Activated naive CD8-positive, alpha-beta T cell treated with anti-CD3 and anti-CD28 coated beads, Interleukin-2, amount 10 ng/mL, durations not matched to agents 7 days and 5 days (primary cell): Measurements from ENCODE around the gene CCND1. TPM values are rescaled to one million over a fixed set of nuclear protein-coding genes. Genes with fewer than 3 reads are reported as not detected.
"Not testable (repeated sequence)": the region's sequence is repeated elsewhere in the genome, so short reads cannot be mapped to it uniquely, and the experiment has no call there.

Experiments used
- ATAC-seq: fragments of 150-1000 bp; cut with Tn5 transposase; one replicate; pipeline ENCODE4 v1.10.0; 2021; ENCODE audit warnings: low read depth, moderate library complexity
- POLR2A ChIA-PET: fragments of 350-600 bp; sonication (Branson Sonifier 250); formaldehyde crosslinking; loops from one replicate; lab custom pipeline; 2021; ENCODE audit warnings: antibody characterized with exemption; lab: Charles Lee
- DNase-seq: peaks from one replicate; pipeline ENCODE4 v3.0.0; 2021
- H3K27ac Mint-ChIP-seq: one replicate; pipeline ENCODE4 v1.8.0; 2022; ENCODE audit warnings: mild to moderate bottlenecking, mixed read lengths
- H3K27me3 Mint-ChIP-seq: one replicate; pipeline ENCODE4 v1.8.0; 2022; ENCODE audit warnings: mild to moderate bottlenecking, moderate library complexity, mixed read lengths
- H3K36me3 Mint-ChIP-seq: one replicate; pipeline ENCODE4 v1.8.0; 2021; ENCODE audit warnings: mild to moderate bottlenecking, mixed read lengths
- H3K4me1 Mint-ChIP-seq: one replicate; pipeline ENCODE4 v1.8.0; 2021; ENCODE audit warnings: mixed read lengths
- H3K4me3 Mint-ChIP-seq: one replicate; pipeline ENCODE4 v1.8.0; 2022; ENCODE audit warnings: mild to moderate bottlenecking, moderate library complexity, mixed read lengths
- H3K9me3 Mint-ChIP-seq: one replicate; pipeline ENCODE4 v1.8.0; 2021; ENCODE audit warnings: mixed read lengths
- total RNA-seq, 2 experiments: library from RNA; stranded (reverse); gene quantifications; one replicate each; pipeline ENCODE4 v1.2.3, GENCODE V29; 2021

The CCND1 gene
- total RNA-seq, 2 experiments from 2014 or later = 0.78 to 0.96 TPM

DNA sequence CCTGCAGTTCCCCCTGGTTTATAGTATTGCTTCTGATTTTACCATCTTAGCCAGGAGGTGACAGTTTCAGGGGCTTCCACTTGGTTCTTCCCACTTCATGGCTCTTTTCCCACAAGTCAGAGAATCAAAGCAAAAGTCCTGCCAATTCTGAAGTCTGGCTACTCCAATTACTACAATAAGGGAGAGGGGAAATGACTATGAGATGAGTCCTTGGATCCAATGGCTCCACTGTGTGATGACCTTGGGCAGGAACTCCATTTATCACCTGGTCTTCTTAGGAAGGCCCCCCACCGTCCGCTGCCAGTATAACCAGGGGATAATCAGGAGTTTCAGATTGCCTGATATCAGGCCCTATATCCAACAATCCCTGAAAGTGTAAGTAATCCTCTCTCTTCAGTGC, 31.6 kb upstream of the CCND1 start:
- Mint-ChIP-seq H3K27me3 (peaks cover 17% of the 10 kb centered on the region), H3K27ac (no peak overlapping the region)

GRCh38 chr11:69611548-69612526, 29.1 kb upstream of the CCND1 start:
- POLR2A ChIA-PET = no interaction called here
- H3K4me3 Mint-ChIP-seq = no peak overlapping the region
- H3K27ac Mint-ChIP-seq = no peak overlapping the region
- H3K36me3 Mint-ChIP-seq = no peaks in the 10 kb centered on the region
- no peaks in the 10 kb centered on the region for H3K4me1 Mint-ChIP-seq
- no peaks in the 10 kb centered on the region for H3K9me3 Mint-ChIP-seq
- DNase-seq (no peak), ATAC-seq (no peak)
- H3K27me3 Mint-ChIP-seq = peaks cover 15% of the 10 kb centered on the region

More for the DNA sequence above, 31.6 kb upstream of the CCND1 start:
- POLR2A ChIA-PET = no interaction called here
- Mint-ChIP-seq H3K36me3 (no peaks in the 10 kb centered on the region), H3K4me3 (no peak overlapping the region), H3K4me1 (no peaks in the 10 kb centered on the region), H3K9me3 (no peaks in the 10 kb centered on the region)
- no peak for DNase-seq
- ATAC-seq = no peak

DNA sequence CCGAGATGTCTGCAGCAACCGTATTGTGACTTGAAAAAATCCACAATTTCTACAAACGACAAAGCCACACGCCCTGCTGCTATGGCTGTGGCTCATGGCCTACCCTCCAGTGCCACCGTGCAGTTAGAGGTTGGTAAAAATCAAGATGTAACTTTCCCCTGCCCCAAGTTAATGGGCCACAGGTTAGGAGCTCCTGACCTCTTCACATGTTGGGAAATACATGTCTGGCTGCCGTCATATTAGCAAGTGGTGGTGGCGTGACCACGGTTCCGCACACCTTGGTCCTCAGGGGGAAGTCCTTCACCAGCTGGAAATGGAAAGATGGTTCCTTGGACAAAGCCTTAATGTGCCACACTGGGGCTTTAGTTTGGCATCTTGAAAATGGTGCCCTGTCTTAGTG, 27.4 kb upstream of the CCND1 start:
- POLR2A ChIA-PET = no interaction called here
- Mint-ChIP-seq H3K4me1 (no peaks in the 10 kb centered on the region), H3K36me3 (no peaks in the 10 kb centered on the region), H3K4me3 (no peak overlapping the region), H3K9me3 (no peaks in the 10 kb centered on the region), H3K27me3 (peaks cover 14% of the 10 kb centered on the region), H3K27ac (no peak overlapping the region)
- DNase-seq = no peak
- ATAC-seq = no peak

DNA sequence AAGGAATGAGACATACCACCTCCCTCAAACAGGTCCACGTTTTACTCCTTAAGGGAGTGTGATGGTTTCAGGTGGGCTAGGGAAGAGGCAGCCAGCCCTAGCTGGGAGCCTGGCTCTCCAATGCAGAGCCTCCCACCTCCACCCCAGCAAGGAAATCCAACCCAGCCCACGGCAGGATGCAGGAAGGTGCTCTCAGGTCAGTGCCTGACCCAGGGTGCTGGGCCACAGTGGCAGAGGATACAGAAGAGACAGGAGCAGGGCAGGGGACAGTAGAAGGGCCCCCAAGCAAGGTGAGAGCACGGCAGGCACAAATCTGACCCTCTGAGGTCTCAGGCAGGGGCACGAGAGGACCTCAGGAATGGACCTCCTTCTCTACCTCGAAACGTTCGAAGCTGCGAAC, 26.9 kb upstream of the CCND1 start:
- Mint-ChIP-seq H3K4me1 (no peaks in the 10 kb centered on the region), H3K36me3 (no peaks in the 10 kb centered on the region), H3K27me3 (peaks cover 14% of the 10 kb centered on the region), H3K27ac (no peak overlapping the region), H3K4me3 (no peak overlapping the region), H3K9me3 (no peaks in the 10 kb centered on the region)
- no peak for ATAC-seq
- no peak for DNase-seq
- POLR2A ChIA-PET = no interaction called here

DNA sequence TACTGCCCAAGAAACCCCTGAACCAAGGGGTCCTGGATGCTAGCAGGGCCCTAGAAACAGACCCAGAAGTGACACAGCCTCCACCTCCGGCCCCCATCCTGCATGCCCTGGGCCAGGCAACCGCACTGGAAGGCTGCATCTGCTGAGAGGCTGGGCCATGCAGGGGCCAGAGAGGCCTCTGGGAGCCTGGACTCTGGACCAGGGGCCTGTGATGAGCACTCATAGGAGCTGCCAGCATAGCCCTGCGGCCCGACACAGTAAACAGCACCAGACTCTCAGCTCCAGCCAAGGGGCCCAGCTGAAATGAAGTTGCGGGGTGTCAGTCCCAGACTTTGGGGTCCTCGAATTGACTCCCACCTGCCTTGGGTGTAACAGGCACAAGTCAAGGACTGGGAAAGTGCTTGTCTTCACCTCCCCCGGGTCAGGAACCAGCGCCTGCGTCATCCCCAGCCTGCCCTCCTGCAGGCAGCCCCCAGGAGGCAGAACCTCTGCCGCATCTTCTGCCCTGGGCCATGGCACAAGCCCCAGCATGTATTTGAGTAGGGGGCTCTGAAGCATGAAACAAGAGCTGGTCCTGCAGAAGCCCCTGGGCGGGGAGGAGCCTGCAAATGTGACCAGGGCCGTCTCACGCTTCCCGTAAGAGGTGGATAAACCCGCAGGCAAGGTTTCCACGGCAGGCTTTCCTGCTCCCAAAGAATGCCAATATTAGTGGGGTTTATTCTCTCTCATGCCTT, 25.2 kb upstream of the CCND1 start:
- Mint-ChIP-seq H3K4me3 (no peak overlapping the region), H3K27ac (no peak overlapping the region), H3K27me3 (peaks cover 5% of the 10 kb centered on the region), H3K4me1 (no peaks in the 10 kb centered on the region), H3K36me3 (no peaks in the 10 kb centered on the region), H3K9me3 (no peaks in the 10 kb centered on the region)
- ATAC-seq (no peak), DNase-seq (no peak)
- POLR2A ChIA-PET = no interaction called here

DNA sequence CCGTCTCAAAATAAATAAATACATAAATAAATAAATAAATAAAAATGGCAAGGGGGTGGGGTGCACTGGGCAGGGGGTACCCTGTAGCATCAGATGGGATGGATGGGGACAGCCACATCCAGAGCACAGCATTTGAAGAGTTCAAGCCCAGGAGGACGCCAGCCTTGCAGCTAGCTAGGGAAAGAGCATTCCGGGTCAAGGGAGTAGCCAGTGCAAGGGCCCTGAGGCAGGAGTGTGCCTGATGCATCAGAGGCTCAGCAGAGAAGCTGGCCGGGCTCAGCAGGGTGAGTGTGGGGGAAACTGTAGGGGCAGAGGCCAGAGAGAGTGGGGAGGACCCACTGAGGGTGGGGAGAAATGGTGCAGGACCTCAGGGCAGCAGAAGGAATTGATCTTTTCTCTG, 23.7 kb upstream of the CCND1 start:
- no peak overlapping the region for H3K27ac Mint-ChIP-seq
- peaks cover 8% of the 10 kb centered on the region for H3K27me3 Mint-ChIP-seq
- H3K4me3 Mint-ChIP-seq = no peak overlapping the region
- no peaks in the 10 kb centered on the region for H3K4me1 Mint-ChIP-seq
- no peak for DNase-seq
- no peaks in the 10 kb centered on the region for H3K36me3 Mint-ChIP-seq
- ATAC-seq = no peak
- POLR2A ChIA-PET = no interaction called here
- H3K9me3 Mint-ChIP-seq = no peaks in the 10 kb centered on the region

- Mint-ChIP-seq H3K27ac (no peak overlapping the region), H3K36me3 (no peaks in the 10 kb centered on the region), H3K27me3 (peaks cover 8% of the 10 kb centered on the region), H3K4me3 (no peak overlapping the region), H3K9me3 (no peaks in the 10 kb centered on the region), H3K4me1 (no peaks in the 10 kb centered on the region)
- no peak for DNase-seq
- POLR2A ChIA-PET = no interaction called here
- no peak for ATAC-seq
Observed at GRCh38 chr11:69617682-69618081, 23.3 kb upstream of the CCND1 start.

- Mint-ChIP-seq H3K36me3 (no peaks in the 10 kb centered on the region), H3K9me3 (no peaks in the 10 kb centered on the region), H3K4me3 (no peak overlapping the region), H3K27me3 (peaks cover 8% of the 10 kb centered on the region), H3K27ac (no peak overlapping the region), H3K4me1 (no peaks in the 10 kb centered on the region)
- DNase-seq (no peak), ATAC-seq (no peak)
- POLR2A ChIA-PET = no interaction called here
Observed at GRCh38 chr11:69618237-69618636, 22.7 kb upstream of the CCND1 start.

GRCh38 chr11:69620683-69621290, 20.2 kb upstream of the CCND1 start:
- H3K4me3 Mint-ChIP-seq = no peak overlapping the region
- H3K9me3 Mint-ChIP-seq = no peaks in the 10 kb centered on the region
- no peaks in the 10 kb centered on the region for H3K36me3 Mint-ChIP-seq
- H3K4me1 Mint-ChIP-seq = no peaks in the 10 kb centered on the region
- peaks cover 20% of the 10 kb centered on the region for H3K27me3 Mint-ChIP-seq
- POLR2A ChIA-PET = no interaction called here
- H3K27ac Mint-ChIP-seq = no peak overlapping the region
- ATAC-seq = no peak
- no peak for DNase-seq

- ATAC-seq, H3K4me1 Mint-ChIP-seq, POLR2A ChIA-PET, H3K9me3 Mint-ChIP-seq, H3K36me3 Mint-ChIP-seq, H3K4me3 Mint-ChIP-seq, DNase-seq, H3K27ac Mint-ChIP-seq: not testable (repeated sequence)
- peaks cover 21% of the 10 kb centered on the region for H3K27me3 Mint-ChIP-seq
Observed at GRCh38 chr11:69622097-69622681, 18.8 kb upstream of the CCND1 start.

DNA sequence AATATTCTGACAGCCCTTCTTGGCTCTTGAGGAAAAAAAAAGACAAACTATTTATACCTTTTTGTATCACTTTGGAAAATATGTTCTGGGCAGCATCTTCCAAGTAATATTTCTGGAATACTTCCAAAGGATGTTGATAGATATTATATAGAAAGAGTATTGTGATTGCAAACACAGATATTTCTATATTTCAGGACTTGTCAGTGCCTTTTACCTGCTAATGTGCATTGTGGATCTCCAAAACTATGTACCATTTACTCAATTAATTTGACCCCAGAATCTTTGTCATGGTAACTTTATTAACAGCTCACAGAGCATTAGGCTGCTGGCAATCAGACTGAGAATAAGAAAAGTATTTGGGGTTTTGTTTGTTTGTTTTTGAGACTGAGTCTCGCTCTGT, 16.7 kb upstream of the CCND1 start:
- H3K9me3 Mint-ChIP-seq = no peaks in the 10 kb centered on the region
- DNase-seq (no peak), ATAC-seq (no peak)
- no peak overlapping the region for H3K27ac Mint-ChIP-seq
- H3K4me1 Mint-ChIP-seq = no peaks in the 10 kb centered on the region
- POLR2A ChIA-PET = no interaction called here
- H3K36me3 Mint-ChIP-seq = no peaks in the 10 kb centered on the region
- H3K4me3 Mint-ChIP-seq = no peak overlapping the region
- peaks cover 24% of the 10 kb centered on the region for H3K27me3 Mint-ChIP-seq

DNA sequence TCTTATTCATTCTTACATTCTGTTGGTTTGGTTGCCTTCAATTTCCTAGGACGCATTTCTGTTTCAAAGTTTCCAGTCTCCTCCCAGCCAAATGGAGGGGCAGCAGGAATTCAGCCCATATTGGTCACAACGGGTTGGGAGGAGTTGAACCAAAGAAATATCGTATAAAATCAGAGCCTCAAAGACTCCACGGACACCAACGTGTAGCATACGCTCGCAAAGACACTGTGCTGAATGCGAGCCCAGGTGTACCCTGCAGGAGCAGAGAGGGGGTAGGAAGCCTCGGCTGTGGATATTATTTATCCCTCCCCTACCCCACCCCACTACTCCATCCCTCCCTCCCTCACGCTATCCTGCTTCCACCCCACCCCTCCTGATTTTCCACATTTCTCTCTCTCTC, 15.5 kb upstream of the CCND1 start:
- Mint-ChIP-seq H3K36me3 (peaks cover 1% of the 10 kb centered on the region), H3K4me1 (no peaks in the 10 kb centered on the region), H3K9me3 (peaks cover 4% of the 10 kb centered on the region), H3K27ac (no peak overlapping the region), H3K27me3 (peaks cover 24% of the 10 kb centered on the region), H3K4me3 (no peak overlapping the region)
- ATAC-seq (no peak), DNase-seq (no peak)
- POLR2A ChIA-PET = no interaction called here

GRCh38 chr11:69627551-69627950, 13.4 kb upstream of the CCND1 start:
- DNase-seq (no peak), ATAC-seq (no peak)
- Mint-ChIP-seq H3K27me3 (peaks cover 26% of the 10 kb centered on the region), H3K4me1 (no peaks in the 10 kb centered on the region), H3K36me3 (peaks cover 1% of the 10 kb centered on the region), H3K9me3 (peaks cover 4% of the 10 kb centered on the region), H3K4me3 (no peak overlapping the region), H3K27ac (no peak overlapping the region)
- POLR2A ChIA-PET = no interaction called here
